GM06990 (cell line): ENCODE measurements around the gene PSMB10.

ENCODE experiments used
- DNase-seq: peaks from one replicate; pipeline ENCODE4 v3.0.0-alpha.2; 2011; ENCODE audit not compliant: insufficient read length; ENCODE audit errors: extremely low read depth
- H3K27me3 ChIP-seq: replicated peaks from 2 replicates; pipeline ENCODE4 v1.6.0; 2011; ENCODE audit warnings: low read length; ENCODE audit not compliant: control insufficient read depth, insufficient read depth
- H3K36me3 ChIP-seq: 2 replicates; pipeline ENCODE4 v1.5.1; 2011; ENCODE audit warnings: low read length; ENCODE audit not compliant: control insufficient read depth, insufficient read depth
- H3K4me3 ChIP-seq: replicated peaks from 2 replicates; pipeline ENCODE4 v1.5.1; 2011; ENCODE audit warnings: low read depth, mild to moderate bottlenecking, control low read depth, low read length
- TF ChIP-seq, protein P1 (sequence below): IDR thresholded peaks from 2 replicates; pipeline ENCODE4 v1.5.1; 2011; ENCODE audit warnings: low read length, control low read depth, mild to moderate bottlenecking, inconsistent platforms; ENCODE audit not compliant: insufficient read depth, poor library complexity, severe bottlenecking

The PSMB10 gene

DNA sequence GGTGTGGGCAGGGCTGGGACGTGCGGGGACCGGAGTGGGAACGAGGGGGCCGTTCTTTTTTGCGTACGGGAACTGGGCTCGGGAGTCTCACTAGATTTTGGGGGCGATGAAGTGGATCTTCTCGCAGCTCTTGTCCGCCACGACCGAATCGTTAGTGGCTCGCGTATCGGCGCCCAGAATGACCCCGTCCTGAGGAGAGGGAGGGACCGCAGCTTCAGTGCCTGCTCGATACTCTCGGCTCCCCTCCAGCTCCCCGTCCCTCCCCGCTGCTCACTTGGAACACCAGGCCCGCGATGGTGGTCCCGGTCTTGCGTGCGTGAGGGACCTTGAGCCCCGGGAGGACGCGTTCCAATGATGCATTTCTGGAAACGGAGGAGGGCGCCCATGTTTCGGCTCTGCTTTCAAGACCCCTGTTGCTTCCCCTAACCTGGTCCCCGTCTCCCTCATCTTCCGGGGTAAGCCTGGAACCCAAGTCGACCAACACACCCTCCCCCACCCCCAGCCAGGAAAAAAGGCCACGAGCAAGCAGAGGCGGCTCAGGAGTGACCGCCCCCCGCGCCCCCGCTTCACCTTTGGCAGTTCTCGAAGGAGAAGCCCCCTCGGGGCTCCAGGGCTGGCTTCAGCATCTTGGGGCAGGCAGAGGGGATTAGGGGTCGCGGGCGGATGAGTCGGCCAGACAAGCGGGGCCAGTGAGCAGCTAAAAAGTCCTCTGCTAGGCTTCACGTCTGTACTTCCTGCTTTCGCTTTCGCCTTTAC, at the start of gene PSMB10:
Gene PSMB10 (minus strand): TSS at position 727 of the 756 bp plus-strand sequence. CDS start 101 bp downstream, at position 626.
- peak; percentile 78 for DNase-seq
- Histone ChIP-seq H3K27me3 (no peaks in the 10 kb centered on the region), H3K4me3 (peak within 1 kb of the TSS; percentile 98), H3K36me3 (peaks cover 35% of the 10 kb centered on the region)
- TF ChIP-seq, protein P1, sequence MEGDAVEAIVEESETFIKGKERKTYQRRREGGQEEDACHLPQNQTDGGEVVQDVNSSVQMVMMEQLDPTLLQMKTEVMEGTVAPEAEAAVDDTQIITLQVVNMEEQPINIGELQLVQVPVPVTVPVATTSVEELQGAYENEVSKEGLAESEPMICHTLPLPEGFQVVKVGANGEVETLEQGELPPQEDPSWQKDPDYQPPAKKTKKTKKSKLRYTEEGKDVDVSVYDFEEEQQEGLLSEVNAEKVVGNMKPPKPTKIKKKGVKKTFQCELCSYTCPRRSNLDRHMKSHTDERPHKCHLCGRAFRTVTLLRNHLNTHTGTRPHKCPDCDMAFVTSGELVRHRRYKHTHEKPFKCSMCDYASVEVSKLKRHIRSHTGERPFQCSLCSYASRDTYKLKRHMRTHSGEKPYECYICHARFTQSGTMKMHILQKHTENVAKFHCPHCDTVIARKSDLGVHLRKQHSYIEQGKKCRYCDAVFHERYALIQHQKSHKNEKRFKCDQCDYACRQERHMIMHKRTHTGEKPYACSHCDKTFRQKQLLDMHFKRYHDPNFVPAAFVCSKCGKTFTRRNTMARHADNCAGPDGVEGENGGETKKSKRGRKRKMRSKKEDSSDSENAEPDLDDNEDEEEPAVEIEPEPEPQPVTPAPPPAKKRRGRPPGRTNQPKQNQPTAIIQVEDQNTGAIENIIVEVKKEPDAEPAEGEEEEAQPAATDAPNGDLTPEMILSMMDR: no peak

DNA sequence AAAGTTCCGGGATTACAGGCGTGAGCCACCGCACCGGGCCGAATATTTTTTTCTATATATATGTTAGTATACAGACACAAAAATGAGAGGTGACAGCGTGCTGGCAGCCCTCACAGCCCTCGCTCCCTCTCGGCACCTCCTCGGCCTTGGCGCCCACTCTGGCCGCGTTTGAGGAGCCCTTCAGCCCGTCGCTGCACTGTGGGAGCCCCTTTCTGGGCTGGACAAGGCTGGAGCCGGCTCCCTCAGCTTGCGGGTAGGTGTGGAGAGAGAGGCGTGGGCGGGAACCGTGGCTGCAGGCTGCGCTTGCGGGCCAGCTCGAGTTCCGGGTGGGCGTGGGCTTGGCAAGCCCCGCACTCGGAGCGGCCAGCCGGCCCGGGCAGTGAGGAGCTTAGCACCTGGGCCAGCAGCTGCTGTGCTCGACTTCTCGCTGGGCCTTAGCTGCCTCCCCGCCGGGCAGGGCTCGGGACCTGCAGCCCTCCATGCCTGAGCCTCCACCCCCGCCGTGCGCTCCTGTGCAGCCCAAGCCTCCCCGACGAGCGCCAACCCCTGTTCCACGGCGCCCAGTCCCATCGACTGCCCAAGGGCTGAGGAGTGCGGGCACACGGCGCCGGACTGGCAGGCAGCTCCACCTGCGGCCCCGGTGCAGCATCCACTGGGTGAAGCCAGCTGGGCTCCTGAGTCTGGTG, 45.5 kb upstream of the PSMB10 start:
- Histone ChIP-seq H3K36me3 (no peaks in the 10 kb centered on the region), H3K4me3 (no peak overlapping the region), H3K27me3 (no peaks in the 10 kb centered on the region)
- no peak for DNase-seq
- TF ChIP-seq, protein P1: no peak

DNA sequence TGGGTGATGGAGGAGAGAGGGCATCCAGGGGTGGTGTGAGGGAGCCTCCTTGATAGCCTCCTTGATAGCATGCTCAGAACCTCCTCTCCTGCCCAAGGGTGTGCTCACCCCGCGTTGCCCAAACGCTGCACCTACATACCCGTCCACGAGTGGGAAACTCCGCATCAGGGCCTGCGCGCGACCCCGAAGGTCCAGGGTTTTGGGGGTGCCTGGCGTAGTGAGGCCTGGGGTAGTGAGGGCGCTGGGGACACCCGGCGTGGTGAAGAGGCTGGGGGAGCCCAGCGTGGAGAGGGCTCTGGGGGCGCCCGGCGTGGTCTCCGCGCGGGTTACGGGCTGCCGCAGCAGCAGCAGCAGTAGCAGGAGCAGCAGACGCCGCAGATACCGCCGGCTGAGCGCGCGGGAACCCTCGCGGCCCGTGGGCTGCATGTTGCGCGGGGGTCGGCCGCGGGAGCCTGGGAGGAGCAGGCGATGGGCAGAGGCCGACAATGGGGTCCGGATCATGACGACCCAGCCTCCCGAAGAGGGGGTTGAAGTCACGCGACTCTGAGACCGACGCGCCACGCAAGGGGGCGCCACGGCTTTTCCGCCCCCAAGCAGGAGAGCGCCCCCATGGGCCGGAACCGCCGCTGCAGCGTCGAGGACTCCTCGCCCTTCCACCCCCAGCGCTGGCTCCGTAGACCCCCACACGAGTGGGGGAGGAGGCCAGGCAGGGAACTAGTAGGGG, 43.5 kb upstream of the PSMB10 start, which contains the start of gene DPEP3:
Gene DPEP3 (minus strand): TSS at position 545 of the 724 bp plus-strand sequence. CDS start 119 bp downstream, at position 426.
- Histone ChIP-seq H3K4me3 (no peak within 1 kb of the TSS), H3K36me3 (no peaks in the 10 kb centered on the region)

GRCh38 chr16:67977469-67978227, 41.0 kb upstream of the PSMB10 start:
- no peak for DNase-seq
- TF ChIP-seq, protein P1: no peak
- Histone ChIP-seq H3K36me3 (no peaks in the 10 kb centered on the region), H3K4me3 (no peak overlapping the region), H3K27me3 (no peaks in the 10 kb centered on the region)

More for the DNA sequence above, 43.5 kb upstream of the PSMB10 start, which contains the start of gene DPEP3:
- TF ChIP-seq, protein P1: peak; percentile 67
- DNase-seq: peak; percentile 41
- H3K27me3 ChIP-seq: no peaks in the 10 kb centered on the region

- DNase-seq: no peak
- H3K4me3 ChIP-seq: no peak overlapping the region
- no peaks in the 10 kb centered on the region for H3K27me3 ChIP-seq
- TF ChIP-seq, protein P1: no peak
- H3K36me3 ChIP-seq: no peaks in the 10 kb centered on the region
These were observed 40.4 kb upstream of the PSMB10 start for GRCh38 chr16:67977005-67977404.
